NCI-H2227 (cell line): Measurements from ENCODE around the gene EFNB2.
A peak's percentile ranks its signal among the peaks of the same experiment; 100 is the strongest.

ENCODE experiments used
- DNase-seq: peaks from one replicate; lab custom pipeline; 2025; ENCODE audit not compliant: unreplicated experiment; lab: John Stamatoyannopoulos, UW

EFNB2 gene

GRCh38 chr13:106462710-106463109, 72.8 kb downstream of the EFNB2 start:
- no peak for DNase-seq

- DNase-seq: no peak
Measured at GRCh38 chr13:106455777-106456176, 79.7 kb downstream of the EFNB2 start.

GRCh38 chr13:106455190-106455589, 80.3 kb downstream of the EFNB2 start:
- no peak for DNase-seq

GRCh38 chr13:106453101-106453500, 82.4 kb downstream of the EFNB2 start:
- DNase-seq: no peak

- DNase-seq: no peak
Measured at GRCh38 chr13:106450991-106451390, 84.5 kb downstream of the EFNB2 start.

- DNase-seq: no peak
Measured at GRCh38 chr13:106449096-106449495, 86.4 kb downstream of the EFNB2 start.

GRCh38 chr13:106445996-106446395, 89.5 kb downstream of the EFNB2 start:
- DNase-seq: no peak

GRCh38 chr13:106443607-106444322, 91.7 kb downstream of the EFNB2 start:
- DNase-seq: peak; percentile 83

GRCh38 chr13:106440866-106441265, 94.6 kb downstream of the EFNB2 start:
- no peak for DNase-seq
